Common myeloid progenitor, CD34-positive (primary cell): ENCODE measurements around the gene WNT9A.

Experiments
- CTCF ChIA-PET: fragments of 350-600 bp; sonication (Branson Sonifier 250); formaldehyde crosslinking; loops from one replicate; lab custom pipeline; 2021; ENCODE audit warnings: antibody characterized with exemption; lab: Charles Lee
- POLR2A ChIA-PET: fragments of 350-600 bp; sonication (Branson Sonifier 250); formaldehyde crosslinking; loops from one replicate; lab custom pipeline; 2021; ENCODE audit warnings: antibody characterized with exemption; lab: Charles Lee
- DNase-seq, 3 donors: peaks; one replicate each; pipeline versions ENCODE4 v3.0.0 to v3.0.0-alpha.2; 2013
- H3K27ac ChIP-seq, 2 experiments: 1 replicate in 1 of 2; 2 replicates in 1 of 2; pipeline ENCODE4 v1.7.0; 2013; ENCODE audit warnings: inconsistent platforms in 2 of 2, low read length in 2 of 2, mild to moderate bottlenecking in 2 of 2, low read depth in 1 of 2, moderate library complexity in 1 of 2; ENCODE audit not compliant: severe bottlenecking in 2 of 2, insufficient read depth in 1 of 2, poor library complexity in 1 of 2
- H3K27me3 ChIP-seq, 5 experiments: replicated peaks in 2 of 5; 1 replicate in 3 of 5; 2 replicates in 2 of 5; pipeline versions ENCODE4 v1.6.1 to v1.7.0; 2013; ENCODE audit warnings: low read length in 4 of 5, mild to moderate bottlenecking in 2 of 5, moderate library complexity in 2 of 5, inconsistent platforms in 1 of 5; ENCODE audit not compliant: insufficient read depth in 5 of 5, control insufficient read depth in 4 of 5
- H3K36me3 ChIP-seq, 4 experiments: 1 replicate in 2 of 4; 2 replicates in 2 of 4; pipeline versions ENCODE4 v1.6.1 to v1.7.0; 2013; ENCODE audit warnings: low read length in 3 of 4, control low read depth in 1 of 4, mild to moderate bottlenecking in 1 of 4; ENCODE audit not compliant: control insufficient read depth in 4 of 4, insufficient read depth in 4 of 4
- H3K4me1 ChIP-seq, 4 experiments: 1 replicate in 3 of 4; 2 replicates in 1 of 4; pipeline versions ENCODE4 v1.6.1 to v1.7.1; 2013; ENCODE audit warnings: low read length in 3 of 4, mild to moderate bottlenecking in 3 of 4, control low read depth in 1 of 4, inconsistent platforms in 1 of 4, moderate library complexity in 1 of 4; ENCODE audit not compliant: control insufficient read depth in 4 of 4, insufficient read depth in 4 of 4; ENCODE audit errors: control extremely low read depth in 1 of 4
- H3K4me3 ChIP-seq, 7 experiments: 1 replicate in 4 of 7; 2 replicates in 3 of 7; pipeline versions ENCODE4 v1.5.1 to v1.7.0; 2013; ENCODE audit warnings: mild to moderate bottlenecking in 7 of 7, low read length in 6 of 7, moderate library complexity in 6 of 7, inconsistent platforms in 2 of 7, low read depth in 2 of 7, control low read depth in 1 of 7; ENCODE audit not compliant: insufficient read depth in 4 of 7, control insufficient read depth in 1 of 7; ENCODE audit errors: extremely low read depth in 1 of 7
- H3K9me3 ChIP-seq, 5 experiments: 1 replicate in 4 of 5; 2 replicates in 1 of 5; pipeline versions ENCODE4 v1.6.1 to v1.7.1; 2013; ENCODE audit warnings: low read length in 4 of 5, mild to moderate bottlenecking in 2 of 5, inconsistent platforms in 1 of 5, low read depth in 1 of 5, moderate library complexity in 1 of 5; ENCODE audit not compliant: control insufficient read depth in 4 of 5, insufficient read depth in 2 of 5; ENCODE audit errors: control extremely low read depth in 1 of 5
- WGBS: methylation state at CpG from one replicate; pipeline ENCODE4 v1.1.5; 2013; ENCODE audit not compliant: insufficient coverage; 5-methylcytosine and 5-hydroxymethylcytosine counted together

WNT9A gene

GRCh38 chr1:227926216-227926791 is 21.4 kb downstream of the WNT9A start:
- ChIA-PET CTCF (no interaction called here), POLR2A (no interaction called here)
- H3K4me1 ChIP-seq, result peaks cover 0 to 3% (median 1%) of the 10 kb centered on the region in 4 experiments
- no peak overlapping the region for H3K4me3 ChIP-seq
- peaks cover 0 to 4% (median 0%) of the 10 kb centered on the region in 5 experiments for H3K27me3 ChIP-seq
- no peak overlapping the region for H3K27ac ChIP-seq
- H3K9me3 ChIP-seq, result no peaks in the 10 kb centered on the region
- H3K36me3 ChIP-seq, result no peaks in the 10 kb centered on the region
- DNase-seq, result no peak
- 94% methylated on average over 7 of the region's 11 CpGs for WGBS

GRCh38 chr1:227925582-227926198 is 22.0 kb downstream of the WNT9A start:
- H3K36me3 ChIP-seq, result no peaks in the 10 kb centered on the region
- H3K4me3 ChIP-seq, result no peak overlapping the region
- no peaks in the 10 kb centered on the region for H3K27me3 ChIP-seq
- DNase-seq, result no peak
- peaks cover 0 to 3% (median 1%) of the 10 kb centered on the region in 4 experiments for H3K4me1 ChIP-seq
- ChIA-PET CTCF (no interaction called here), POLR2A (no interaction called here)
- 98% methylated on average over 10 of the region's 14 CpGs for WGBS
- no peak overlapping the region for H3K27ac ChIP-seq
- H3K9me3 ChIP-seq, result no peaks in the 10 kb centered on the region

- no peak for DNase-seq
- WGBS, result 89% methylated on average over 35 of the region's 38 CpGs
- CTCF ChIA-PET, result no interaction called here
- H3K27me3 ChIP-seq, result no peaks in the 10 kb centered on the region
- no peak overlapping the region for H3K27ac ChIP-seq
- H3K4me1 ChIP-seq, result peaks cover 0 to 3% (median 1%) of the 10 kb centered on the region in 4 experiments
- POLR2A ChIA-PET, result no interaction called here
- no peak overlapping the region for H3K4me3 ChIP-seq
- no peaks in the 10 kb centered on the region for H3K9me3 ChIP-seq
- H3K36me3 ChIP-seq, result no peaks in the 10 kb centered on the region
Observed at GRCh38 chr1:227924833-227925574, 22.7 kb downstream of the WNT9A start.

DNA sequence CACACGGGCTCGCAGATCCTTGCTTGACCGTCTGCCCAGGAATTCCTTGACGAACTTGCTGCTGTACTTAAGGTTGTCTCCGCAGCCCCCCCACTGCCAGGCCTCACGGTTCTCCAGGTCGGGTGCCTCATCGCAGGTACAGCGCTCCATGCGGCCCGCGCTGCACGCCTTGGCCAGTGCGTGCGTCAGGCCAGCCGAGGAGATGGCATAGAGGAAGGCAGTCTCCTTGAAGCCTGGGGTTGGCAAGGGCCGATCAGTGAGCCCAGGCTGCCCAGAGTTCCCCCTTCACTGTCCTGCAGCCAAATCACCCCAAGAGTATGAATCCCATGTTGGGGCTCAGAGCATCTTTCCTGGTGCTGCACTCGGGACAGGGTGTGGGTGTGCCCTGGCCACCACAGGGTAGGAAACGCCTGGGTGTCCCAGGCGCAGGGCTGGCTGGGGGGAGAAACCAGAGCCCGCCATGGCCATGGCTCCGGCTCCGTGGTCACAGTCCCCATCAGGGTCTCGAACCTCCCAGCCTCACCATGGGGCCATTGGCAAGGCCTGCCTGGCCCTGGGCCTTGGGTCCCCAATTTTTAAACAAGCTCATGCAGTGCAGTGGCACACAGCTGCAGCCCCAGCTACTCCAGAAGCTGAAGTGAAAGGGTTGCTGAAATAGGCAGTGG is 23.4 kb downstream of the WNT9A start:
- 95% methylated on average over 23 of the region's 24 CpGs for WGBS
- no peak for DNase-seq
- Histone ChIP-seq H3K4me1 (peaks cover 0 to 3% (median 1%) of the 10 kb centered on the region in 4 experiments), H3K27ac (no peak overlapping the region), H3K27me3 (no peaks in the 10 kb centered on the region), H3K4me3 (no peak overlapping the region), H3K9me3 (no peaks in the 10 kb centered on the region), H3K36me3 (no peaks in the 10 kb centered on the region)
- POLR2A ChIA-PET, result no interaction called here
- CTCF ChIA-PET, result no interaction called here

GRCh38 chr1:227923353-227924167 is 24.2 kb downstream of the WNT9A start:
- Histone ChIP-seq H3K27me3 (no peaks in the 10 kb centered on the region), H3K27ac (no peak overlapping the region), H3K4me3 (no peak overlapping the region), H3K4me1 (peaks cover 0 to 3% (median 1%) of the 10 kb centered on the region in 4 experiments), H3K36me3 (no peaks in the 10 kb centered on the region), H3K9me3 (no peaks in the 10 kb centered on the region)
- CTCF ChIA-PET, result no interaction called here
- 98% methylated on average over 9 of the region's 18 CpGs for WGBS
- no peak for DNase-seq
- POLR2A ChIA-PET, result no interaction called here

- Histone ChIP-seq H3K9me3 (no peaks in the 10 kb centered on the region), H3K27me3 (no peaks in the 10 kb centered on the region), H3K36me3 (no peaks in the 10 kb centered on the region), H3K4me3 (no peak overlapping the region), H3K4me1 (peaks cover 0 to 3% (median 1%) of the 10 kb centered on the region in 4 experiments), H3K27ac (no peak overlapping the region)
- DNase-seq, result no peak
- ChIA-PET CTCF (no interaction called here), POLR2A (no interaction called here)
- 95% methylated on average over 14 of the region's 18 CpGs for WGBS
Observed at GRCh38 chr1:227922501-227923352, 25.0 kb downstream of the WNT9A start.
